ENCODE data around the gene SMNDC1.
A peak's percentile ranks its signal among the peaks of the same experiment; 100 is the strongest.
"Not testable (repeated sequence)": the region's sequence is repeated elsewhere in the genome, so short reads cannot be mapped to it uniquely, and the experiment has no call there.

The SMNDC1 gene

DNA sequence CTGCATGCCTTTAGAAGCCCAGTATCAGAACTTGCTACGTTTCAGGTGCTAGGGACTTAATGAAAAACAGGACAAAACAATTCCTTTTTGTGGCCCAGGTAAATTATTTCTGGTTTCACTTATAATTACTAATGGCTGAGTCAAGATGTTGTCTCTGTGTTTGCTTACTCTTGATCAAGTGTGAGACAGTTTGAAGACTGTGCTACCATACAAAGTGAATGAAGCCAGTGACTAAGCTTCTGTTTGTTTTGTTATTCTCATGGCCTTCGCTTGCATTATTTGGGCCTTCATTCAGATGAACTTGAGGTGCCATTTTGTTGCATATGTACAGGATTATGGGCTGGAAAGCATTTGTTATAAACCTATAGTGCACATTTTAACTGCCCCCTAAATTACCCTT, 17.9 kb downstream of the SMNDC1 start:
- no peak for FAIRE-seq
- no peak for DNase-seq (ENCODE audit: insufficient read length, low spot score)

DNA sequence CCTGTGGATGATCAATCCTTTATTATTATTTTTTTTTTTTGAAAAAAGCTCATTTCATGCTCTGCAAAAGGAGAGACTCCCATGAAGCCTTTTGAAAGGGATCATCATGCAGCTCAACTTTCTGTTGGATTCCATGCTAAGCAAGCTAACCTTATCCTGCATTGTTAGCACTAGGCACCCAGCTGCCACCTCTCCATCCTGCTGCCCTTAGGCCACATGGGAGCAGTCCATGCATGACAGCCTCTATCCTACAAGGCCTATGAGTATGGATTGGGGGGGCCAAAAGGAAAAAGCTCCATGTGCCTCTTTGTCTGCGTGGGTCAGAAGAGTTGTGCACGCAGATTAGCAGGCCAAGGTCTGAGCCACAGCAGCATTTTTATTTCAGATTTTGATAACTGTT, 19.2 kb downstream of the SMNDC1 start:
- DNase-seq (ENCODE audit: insufficient read length, low spot score), result no peak
- no peak for FAIRE-seq

DNA sequence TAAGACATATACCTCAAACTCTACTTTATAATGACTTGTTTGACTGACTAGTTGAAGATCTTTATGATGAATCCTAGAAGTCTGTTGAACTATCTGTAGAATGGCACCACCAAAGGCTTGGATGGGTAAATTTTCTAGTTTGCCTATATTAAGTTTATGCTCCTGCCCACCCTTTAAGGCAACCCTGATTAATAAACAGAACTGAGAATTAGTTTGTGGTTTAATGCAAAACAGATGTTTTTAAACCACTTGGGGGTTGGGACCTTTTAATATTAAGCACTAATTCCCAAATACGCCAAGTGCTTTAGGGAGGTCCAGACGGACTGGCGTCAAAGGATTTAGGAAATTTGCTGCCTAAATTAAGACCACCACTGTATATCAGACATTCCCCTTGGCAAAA, 20.5 kb downstream of the SMNDC1 start:
- DNase-seq (ENCODE audit: insufficient read length, low spot score) (no peak), FAIRE-seq (no peak)

DNA sequence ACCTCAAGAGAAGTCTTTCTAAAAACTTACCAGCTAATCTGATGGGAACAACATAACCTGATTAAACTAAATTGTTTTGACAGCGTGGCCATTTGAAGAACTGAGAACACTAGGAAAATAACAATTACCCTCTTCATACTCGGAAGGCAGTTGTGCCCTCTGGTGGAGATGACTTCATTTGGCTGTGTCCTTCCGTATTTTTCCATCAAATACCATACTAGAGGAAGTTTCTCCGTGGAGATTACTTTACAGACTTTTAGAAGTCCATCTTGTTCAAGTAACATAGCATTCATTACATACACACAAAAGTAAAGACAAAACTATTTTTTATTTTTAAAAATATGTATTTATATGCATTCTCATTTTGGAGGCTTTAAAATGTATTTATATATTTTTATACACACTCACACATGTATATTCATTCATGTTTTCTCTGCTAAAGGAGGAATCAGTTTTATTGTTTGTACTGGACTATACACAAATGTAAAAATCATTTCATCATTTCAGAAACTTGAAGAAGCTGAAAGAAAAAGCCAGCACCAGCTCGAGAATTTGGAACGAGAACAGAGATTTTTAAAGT, 25.2 kb downstream of the SMNDC1 start:
- no peak for FAIRE-seq

DNA sequence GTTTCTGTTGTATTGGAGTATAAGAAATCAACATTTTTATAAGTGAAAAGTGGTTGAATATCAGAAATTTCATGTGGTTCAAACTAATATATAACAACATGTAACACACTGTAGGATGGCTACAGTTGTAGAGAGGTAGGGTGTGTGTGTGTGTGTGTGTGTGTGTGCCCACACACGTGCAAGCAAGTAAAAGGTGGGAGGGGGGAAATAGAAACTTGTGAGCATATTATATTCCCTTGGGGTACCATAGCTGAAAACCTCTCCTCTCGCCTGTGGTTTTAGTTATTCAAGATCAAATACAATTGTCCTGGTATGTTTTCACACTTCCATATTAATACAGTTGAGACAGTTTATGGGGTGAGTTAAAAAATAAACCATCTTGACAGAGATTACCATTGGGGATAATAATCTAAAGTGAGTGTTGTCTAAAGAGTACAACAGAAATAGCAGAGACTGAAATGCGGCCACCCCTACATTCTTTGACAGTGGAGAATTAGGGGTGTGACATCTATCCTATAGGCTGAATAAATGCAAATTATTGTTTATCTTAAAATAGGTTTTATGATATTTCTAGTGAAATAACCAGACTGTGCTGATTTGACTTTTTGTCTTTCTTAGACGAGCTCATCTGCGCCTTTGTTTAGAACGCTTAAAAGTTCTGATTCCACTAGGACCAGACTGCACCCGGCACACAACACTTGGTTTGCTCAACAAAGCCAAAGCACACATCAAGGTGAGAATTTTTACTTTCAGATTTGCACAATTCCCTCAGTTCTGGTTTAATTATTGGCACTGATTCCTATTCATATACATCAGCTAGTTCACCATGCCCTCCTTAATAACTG, 25.9 kb downstream of the SMNDC1 start:
- FAIRE-seq (no peak), DNase-seq (ENCODE audit: insufficient read length, low spot score) (no peak)

More for the DNA sequence above, 25.2 kb downstream of the SMNDC1 start:
- peak; percentile 23 for DNase-seq (ENCODE audit: insufficient read length, low spot score)

DNA sequence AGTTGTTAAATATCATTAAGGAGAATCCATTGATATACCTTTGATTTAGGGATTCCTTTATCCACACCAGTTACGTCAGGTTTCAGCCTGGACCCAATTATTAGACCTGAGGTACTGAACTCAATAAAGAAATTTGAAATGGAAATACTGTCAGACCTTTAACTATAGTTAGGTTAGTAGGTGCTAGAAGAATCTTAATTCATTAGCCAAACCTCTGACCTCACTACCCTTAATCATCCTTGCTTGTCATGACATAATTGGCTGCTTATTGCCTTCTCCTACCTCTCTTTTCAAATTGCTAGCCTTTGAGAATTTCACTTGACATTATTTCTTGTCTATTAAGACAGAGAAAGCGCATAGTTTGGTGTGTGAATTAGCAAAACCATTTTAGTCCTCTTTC, 27.1 kb downstream of the SMNDC1 start:
- DNase-seq (ENCODE audit: insufficient read length, low spot score), result no peak
- FAIRE-seq, result no peak

DNA sequence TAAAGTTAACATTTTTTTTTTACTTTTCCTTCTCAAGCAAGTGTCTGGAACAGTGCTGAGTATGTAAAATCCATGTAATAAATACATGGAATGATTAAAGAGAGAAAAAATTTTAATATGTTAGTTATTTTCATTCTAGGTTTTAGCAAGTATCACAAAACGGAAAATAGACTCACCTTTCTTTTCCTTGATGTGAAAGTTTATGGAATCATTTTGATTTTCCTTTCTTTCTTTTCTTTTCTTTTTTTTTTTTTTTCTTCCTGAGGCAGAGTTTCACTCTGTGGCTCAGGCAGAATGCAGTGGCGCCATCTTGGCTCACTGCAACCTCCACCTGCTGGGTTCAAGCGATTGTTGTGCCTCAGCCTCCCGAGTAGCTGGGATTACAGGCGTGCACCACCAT, 28.1 kb downstream of the SMNDC1 start:
- no peak for FAIRE-seq
- DNase-seq (ENCODE audit: insufficient read length, low spot score), result no peak

DNA sequence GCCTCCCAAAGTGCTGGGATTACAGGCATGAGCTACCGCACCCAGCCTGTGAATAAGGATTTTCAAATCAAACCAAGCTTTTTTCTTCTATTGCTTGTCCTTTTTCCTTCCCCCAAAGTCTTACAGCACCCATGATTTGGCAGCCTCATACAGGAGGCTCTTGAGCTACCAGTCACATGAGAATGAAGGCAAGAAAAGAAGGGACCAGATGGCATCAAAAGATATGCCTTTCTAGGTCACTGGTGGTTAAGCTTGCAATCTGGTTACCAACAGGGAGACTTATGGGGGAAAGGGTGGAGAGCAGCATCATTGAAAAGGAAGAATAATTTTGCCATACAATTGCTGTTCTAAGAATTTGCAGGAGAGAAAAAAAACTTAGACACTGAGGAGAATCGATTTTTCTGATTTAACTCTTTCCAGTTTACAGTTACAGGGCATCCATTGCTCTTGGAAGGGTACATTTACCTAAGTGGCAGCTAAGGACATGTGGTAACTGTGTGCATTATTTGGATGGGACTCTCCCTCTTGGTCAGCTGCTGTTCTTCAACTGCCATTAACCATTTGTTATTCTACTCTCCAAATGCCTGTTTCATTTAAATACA, 29.5 kb downstream of the SMNDC1 start:
- FAIRE-seq (no peak), DNase-seq (ENCODE audit: insufficient read length, low spot score) (no peak)

DNA sequence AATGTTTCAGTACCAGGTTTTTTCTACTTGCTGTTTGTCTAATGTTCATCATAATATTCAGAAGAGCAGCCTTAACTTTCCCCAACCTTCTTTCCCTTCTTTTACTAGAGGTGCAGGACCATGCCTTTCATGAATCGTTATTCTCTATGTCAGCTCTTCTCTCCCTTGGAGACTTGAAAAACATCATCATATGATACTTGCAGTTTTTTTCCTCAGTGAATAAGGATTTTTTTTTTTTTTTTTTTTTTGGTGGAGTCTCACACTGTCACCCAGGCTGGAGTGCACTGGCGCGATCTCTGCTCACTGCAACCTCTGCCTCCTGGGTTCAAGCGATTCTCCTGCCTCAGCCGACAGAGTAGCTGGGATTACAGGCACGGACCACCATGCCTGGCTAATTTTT, 30.1 kb downstream of the SMNDC1 start:
- no peak for DNase-seq (ENCODE audit: insufficient read length, low spot score)
- FAIRE-seq, result no peak

DNA sequence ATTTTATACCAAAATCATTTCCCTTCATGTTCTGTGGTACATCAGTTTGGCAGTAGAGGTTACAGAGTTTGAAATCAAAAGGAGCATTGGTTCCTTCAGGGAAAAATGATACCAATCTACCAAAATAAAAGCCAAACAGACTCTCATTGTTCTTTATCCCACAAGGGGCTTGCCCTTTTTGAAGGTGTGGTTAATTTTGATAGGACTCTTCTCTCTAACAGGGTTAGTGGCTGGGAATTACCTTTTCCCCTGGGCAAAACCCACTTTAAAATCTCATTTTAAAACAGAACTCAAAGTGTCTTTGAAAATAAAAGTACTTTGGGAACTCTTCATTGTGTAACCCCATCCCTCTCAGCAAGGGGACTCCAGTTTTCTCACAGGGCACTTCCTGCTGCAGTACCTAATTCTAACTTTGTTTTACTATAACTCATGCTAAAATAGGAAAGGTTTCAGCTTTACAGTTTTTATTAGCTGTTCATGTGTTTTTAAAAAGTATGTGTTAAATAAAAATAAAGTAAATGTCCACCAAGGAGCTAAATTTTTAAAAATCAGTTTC, 30.6 kb downstream of the SMNDC1 start:
- FAIRE-seq (no peak), DNase-seq (ENCODE audit: insufficient read length, low spot score) (no peak)

DNA sequence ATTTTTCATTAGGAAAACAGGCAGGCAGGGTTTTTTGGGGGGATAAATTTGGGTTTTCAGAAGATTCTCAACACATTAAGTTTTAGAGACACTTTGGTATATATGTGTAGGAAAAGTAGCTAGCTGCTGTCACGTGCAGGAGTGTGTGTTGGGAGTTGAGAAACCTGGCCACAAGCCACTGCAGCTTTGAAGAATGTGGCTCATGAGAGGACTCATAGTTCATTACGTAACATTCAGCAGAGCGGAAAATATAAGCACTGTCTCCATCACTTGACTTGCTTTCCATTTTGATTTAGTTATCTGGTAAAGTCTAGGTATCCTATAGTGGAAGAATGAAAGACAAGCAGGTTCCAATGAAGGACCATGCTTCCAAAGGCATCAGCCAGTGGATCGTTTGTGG, 31.2 kb downstream of the SMNDC1 start:
- no peak for FAIRE-seq
- DNase-seq (ENCODE audit: insufficient read length, low spot score), result peak; percentile 1

DNA sequence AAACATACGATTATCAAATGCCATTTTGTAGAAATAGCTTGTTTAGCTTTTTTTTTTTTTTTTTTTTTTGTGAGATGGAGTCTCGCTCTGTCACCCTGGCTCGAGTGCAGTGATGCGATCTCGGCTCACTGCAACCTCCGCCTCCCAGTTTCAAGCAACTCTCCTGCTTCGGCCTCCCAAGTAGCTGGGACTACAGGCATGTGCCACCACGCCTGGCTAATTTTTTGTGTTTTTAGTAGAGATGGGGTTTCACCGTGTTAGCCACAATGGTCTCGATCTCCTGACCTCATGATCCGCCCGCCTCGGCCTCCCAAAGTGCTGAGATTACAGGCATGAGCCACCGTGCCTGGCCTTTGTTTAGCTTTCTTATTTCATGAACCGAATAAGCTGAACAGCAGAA, 31.7 kb downstream of the SMNDC1 start:
- not testable (repeated sequence) for FAIRE-seq; DNase-seq (ENCODE audit: insufficient read length, low spot score)

DNA sequence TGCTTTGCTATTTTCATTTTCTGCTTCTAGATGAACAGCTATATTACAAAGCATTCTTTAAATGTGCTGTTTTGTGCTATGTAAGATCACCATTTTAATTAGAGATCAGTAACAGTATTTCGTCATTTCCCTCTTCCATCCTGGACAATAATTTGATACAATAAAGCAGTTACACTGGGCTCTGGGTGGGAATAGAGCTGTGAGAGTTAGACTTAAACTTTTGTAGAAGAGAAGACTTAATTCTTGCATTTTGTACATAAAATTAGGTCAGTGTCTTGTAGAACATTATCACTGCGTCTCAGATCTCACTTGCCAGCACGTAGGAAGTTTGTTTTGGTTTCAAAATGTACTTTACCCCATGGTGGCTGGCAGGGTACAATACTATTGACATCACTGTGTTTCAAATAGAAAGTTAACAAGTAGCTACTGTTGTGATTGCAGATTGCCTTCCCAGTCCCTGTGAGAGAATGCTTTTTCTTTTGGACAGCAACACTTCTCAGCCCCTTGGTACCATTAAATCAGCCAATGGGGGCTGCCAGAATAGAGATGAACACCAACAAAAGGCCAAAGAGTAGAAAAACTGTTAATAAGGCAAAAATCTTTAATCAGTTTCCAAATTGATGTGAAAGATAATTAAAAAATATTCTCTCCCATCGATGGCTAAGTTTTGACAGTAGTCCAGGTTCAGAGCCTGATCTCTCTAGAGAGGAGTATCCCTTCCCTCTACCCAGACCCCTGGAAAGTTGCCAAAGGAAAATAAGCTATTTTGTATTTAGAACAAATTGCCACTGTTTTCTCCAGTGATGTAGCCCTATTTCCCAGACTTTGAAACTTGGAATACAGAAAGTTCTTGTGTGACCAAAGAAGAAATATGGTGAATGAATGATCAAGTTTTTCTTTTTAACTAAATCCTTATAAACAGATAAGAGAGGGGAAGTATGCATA, 35.1 kb downstream of the SMNDC1 start:
- FAIRE-seq (no peak), DNase-seq (ENCODE audit: insufficient read length, low spot score) (no peak)

DNA sequence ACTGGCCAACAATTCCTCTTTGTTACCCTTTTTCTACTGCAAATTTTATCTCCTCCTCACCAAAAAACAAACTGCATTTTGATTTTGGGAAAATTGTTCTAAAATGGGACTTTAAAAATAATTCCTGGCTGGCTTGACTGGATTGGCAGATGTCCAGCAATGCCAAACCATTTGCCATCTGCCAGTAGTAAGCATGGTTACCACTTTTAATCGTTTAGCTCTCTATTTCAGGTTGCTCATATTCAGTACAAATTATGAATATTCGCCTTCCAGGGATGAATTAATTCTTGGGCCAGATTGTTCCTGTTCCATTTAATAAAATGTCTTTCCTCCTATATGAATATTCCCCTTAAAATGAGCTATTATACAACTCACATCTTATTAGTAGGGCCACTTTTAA, 35.7 kb downstream of the SMNDC1 start:
- DNase-seq (ENCODE audit: insufficient read length, low spot score) (no peak), FAIRE-seq (no peak)

DNA sequence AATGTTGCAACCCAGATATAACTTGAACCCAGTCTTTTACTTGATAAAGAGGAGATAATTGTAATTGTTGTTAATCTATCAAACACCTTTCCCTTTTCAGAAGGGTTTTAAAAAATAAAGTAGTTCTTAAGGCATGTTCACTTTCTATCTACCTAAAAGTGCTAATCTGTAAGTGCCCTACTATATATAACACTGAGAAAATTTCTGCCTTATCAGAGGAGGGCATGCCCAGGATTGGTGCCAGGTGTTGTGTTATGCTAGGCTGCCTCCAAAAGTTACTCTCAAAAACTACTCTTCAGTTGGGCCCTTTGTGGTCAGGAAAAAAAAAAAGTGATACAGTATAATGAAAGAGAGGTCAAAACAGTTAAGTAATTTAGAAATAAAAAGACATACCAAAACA, 36.3 kb downstream of the SMNDC1 start:
- DNase-seq (ENCODE audit: insufficient read length, low spot score) (no peak), FAIRE-seq (no peak)

DNA sequence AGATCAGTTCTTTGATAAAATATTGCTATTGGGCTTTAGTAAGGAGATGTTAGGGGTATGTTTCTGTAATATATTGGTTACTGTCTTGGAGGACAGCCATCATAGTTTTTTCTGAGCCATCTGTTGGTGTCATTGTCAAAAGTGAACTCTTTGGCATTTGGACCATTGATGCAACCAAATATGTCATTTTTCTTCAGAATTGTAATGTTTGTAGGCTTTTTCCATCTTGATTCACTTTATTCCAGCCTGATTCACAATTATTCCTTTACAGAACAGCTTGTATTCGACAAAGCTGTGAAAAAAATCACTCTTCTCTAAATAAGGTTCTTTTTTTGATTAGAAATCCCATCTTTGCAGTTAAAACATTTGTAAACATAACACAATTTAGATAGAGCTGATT, 37.4 kb downstream of the SMNDC1 start:
- no peak for FAIRE-seq

DNA sequence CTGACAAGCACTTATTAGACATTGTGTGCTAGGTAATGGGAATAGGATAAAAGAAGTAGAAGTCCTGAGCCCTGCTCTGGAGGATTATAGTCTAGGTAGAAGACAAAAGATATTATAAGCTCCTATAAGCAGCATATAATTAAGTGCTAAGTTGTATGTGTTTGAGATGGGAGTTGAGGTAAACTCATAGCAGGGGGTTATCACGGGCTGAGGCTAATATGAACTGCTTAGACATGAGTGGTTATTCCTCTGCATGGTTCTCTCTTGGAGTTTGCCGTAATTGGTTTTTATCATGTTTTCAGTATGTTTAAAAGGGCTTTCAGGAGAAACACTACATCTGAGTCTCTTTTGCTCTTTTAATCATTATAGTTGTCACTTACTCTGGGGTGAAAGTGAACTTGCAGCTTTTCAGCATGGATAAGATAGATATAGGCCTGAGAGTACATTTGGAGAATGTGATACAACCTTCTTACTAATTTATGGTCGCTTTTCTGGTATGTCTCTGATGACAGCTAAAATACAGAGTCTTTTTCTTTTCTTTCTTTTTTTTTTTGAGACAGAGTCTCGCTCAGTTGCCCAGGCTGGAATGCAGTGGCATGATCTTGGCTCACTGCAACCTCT, 39.0 kb downstream of the SMNDC1 start:
- FAIRE-seq (no peak), DNase-seq (ENCODE audit: insufficient read length, low spot score) (no peak)

More for the DNA sequence above, 37.4 kb downstream of the SMNDC1 start:
- DNase-seq (ENCODE audit: insufficient read length, low spot score), result no peak

DNA sequence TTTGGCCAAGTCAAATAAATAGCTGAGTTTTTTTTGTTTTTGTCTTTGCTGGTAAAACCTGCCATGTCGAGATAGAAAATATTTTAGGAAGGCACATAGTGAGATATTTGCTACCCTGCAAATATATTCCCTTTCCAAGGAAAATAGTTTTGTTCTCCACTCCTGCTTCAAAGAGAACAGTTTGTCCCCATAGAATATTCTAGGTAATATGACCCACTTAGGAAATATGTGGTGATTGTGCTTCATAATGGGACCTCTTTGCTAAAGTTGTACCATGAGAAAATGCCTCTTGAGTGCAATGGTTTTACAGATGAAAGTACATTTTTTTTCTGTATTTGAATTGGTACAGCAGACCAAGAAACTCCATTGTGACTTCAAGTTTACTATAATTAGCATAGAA, 41.6 kb downstream of the SMNDC1 start:
- DNase-seq (ENCODE audit: insufficient read length, low spot score) (no peak), FAIRE-seq (no peak)

DNA sequence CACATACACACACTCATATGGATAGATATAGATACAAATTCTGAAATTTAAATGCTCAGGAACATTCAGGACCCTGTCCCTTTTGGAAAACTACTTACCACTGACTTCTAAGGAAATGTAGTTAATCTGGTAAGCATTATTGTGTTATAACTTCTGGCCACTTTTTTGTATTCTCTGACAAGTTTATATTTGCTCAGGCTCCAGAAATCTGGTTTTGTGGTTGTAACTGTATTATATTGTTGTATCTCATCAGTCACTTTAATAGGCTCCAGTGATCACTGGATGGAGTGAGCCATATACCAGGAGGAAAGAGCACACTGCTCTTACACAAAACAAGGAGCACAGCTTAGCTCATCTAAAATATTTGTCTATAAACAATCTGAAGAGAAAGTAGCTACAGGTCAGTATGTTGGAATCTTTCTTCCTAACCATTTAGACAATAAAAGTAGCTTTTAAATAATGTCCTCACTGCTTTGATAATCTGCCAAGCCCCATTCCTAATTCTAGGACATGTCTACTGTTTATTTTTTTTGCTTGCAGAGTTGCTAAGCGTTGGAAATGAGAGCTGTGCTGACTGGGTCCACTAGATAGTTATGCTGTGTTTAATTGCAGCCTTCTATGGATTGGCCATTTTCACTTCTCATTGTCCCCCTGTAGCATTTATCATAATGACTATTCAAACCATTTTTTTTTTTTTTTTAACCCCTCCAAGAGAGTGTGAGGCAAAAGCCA, 43.8 kb downstream of the SMNDC1 start:
- no peak for FAIRE-seq

DNA sequence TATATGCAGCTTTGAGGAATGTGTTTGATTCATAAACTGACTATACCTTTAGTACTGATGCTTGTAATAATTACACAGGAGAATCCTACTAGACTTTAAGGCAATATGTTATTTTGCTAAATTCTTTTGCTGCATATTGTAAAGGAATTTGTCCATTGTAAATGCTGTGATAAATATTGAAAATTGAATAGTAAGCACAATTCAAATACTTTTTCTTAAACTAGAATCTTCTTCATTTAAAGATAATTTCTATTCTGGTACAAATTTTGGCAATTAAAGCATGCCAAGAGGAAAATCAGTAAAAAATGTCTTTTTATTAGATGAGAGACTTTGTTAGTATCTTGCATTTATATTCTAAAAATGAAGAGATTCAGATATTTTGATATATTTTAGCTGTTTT, 45.4 kb downstream of the SMNDC1 start:
- FAIRE-seq, result no peak
- no peak for DNase-seq (ENCODE audit: insufficient read length, low spot score)

More for the DNA sequence above, 43.8 kb downstream of the SMNDC1 start:
- DNase-seq (ENCODE audit: insufficient read length, low spot score), result no peak

Measured in HTR-8/SVneo (cell line).